Measurements from ENCODE around the gene HDAC6.
"Not testable (repeated sequence)": the region's sequence is repeated elsewhere in the genome, so short reads cannot be mapped to it uniquely, and the experiment has no call there.

The HDAC6 gene

GRCh38 chrX:48789366-48790220 lies 12.3 kb upstream of the HDAC6 start:
- DNase-seq (ENCODE audit: low read depth) = no peak

- no peak for DNase-seq (ENCODE audit: low read depth)
These were observed 11.4 kb upstream of the HDAC6 start for GRCh38 chrX:48790477-48790876.

- DNase-seq (ENCODE audit: low read depth) = no peak
These were observed 10.6 kb upstream of the HDAC6 start for GRCh38 chrX:48791063-48791820.

GRCh38 chrX:48792219-48792618 lies 9.6 kb upstream of the HDAC6 start:
- DNase-seq (ENCODE audit: low read depth) = no peak

GRCh38 chrX:48793935-48794334 lies 7.9 kb upstream of the HDAC6 start:
- DNase-seq (ENCODE audit: low read depth) = no peak

GRCh38 chrX:48794340-48794910 lies 7.4 kb upstream of the HDAC6 start:
- no peak for DNase-seq (ENCODE audit: low read depth)

GRCh38 chrX:48794911-48795515 lies 6.9 kb upstream of the HDAC6 start:
- no peak for DNase-seq (ENCODE audit: low read depth)

GRCh38 chrX:48798318-48798717 lies 3.5 kb upstream of the HDAC6 start:
- DNase-seq (ENCODE audit: low read depth) = no peak

- no peak for DNase-seq (ENCODE audit: low read depth)
These were observed 1.1 kb upstream of the HDAC6 start for GRCh38 chrX:48800574-48801279.

GRCh38 chrX:48802089-48802904 lies 430 bp downstream of the HDAC6 start:
- peak; percentile 50 for DNase-seq (ENCODE audit: low read depth)

- DNase-seq (ENCODE audit: low read depth) = no peak
These were observed 986 bp downstream of the HDAC6 start for GRCh38 chrX:48802905-48803200.

- DNase-seq (ENCODE audit: low read depth) = no peak
These were observed 4.2 kb downstream of the HDAC6 start for GRCh38 chrX:48806081-48806480.

- no peak for DNase-seq (ENCODE audit: low read depth)
These were observed 11.8 kb downstream of the HDAC6 start for GRCh38 chrX:48813644-48814043.

- DNase-seq (ENCODE audit: low read depth) = no peak
These were observed 12.9 kb downstream of the HDAC6 start for GRCh38 chrX:48814722-48815121.

- no peak for DNase-seq (ENCODE audit: low read depth)
These were observed 13.4 kb downstream of the HDAC6 start for GRCh38 chrX:48815266-48815665.

GRCh38 chrX:48816014-48816810 lies 14.3 kb downstream of the HDAC6 start:
- no peak for DNase-seq (ENCODE audit: low read depth)

GRCh38 chrX:48818098-48818497 lies 16.2 kb downstream of the HDAC6 start:
- no peak for DNase-seq (ENCODE audit: low read depth)

- no peak for DNase-seq (ENCODE audit: low read depth)
These were observed 17.0 kb downstream of the HDAC6 start for GRCh38 chrX:48818866-48819265.

GRCh38 chrX:48819394-48819793 lies 17.5 kb downstream of the HDAC6 start:
- not testable (repeated sequence) for DNase-seq (ENCODE audit: low read depth)

GRCh38 chrX:48823053-48823452 lies 21.2 kb downstream of the HDAC6 start:
- DNase-seq (ENCODE audit: low read depth) = no peak

Data from stromal cell of bone marrow (primary cell).